Keratinocyte (primary cell): ENCODE results near the gene FLT3. TPM values are rescaled to one million over a fixed set of nuclear protein-coding genes. Genes with fewer than 3 reads are reported as not detected.
"Not testable (repeated sequence)": the region's sequence is repeated elsewhere in the genome, so short reads cannot be mapped to it uniquely, and the experiment has no call there.

ENCODE experiments used
- DNase-seq: peaks from one replicate; pipeline ENCODE4 v3.0.0-alpha.2; 2011; ENCODE audit warnings: low read depth, missing footprints, low spot score
- FAIRE-seq: peaks from 2 replicates; lab custom pipeline; 2011; peaks lifted over from hg19 to GRCh38; lab: Jason Lieb, UNC
- H2AFZ ChIP-seq: 2 replicates; pipeline ENCODE4 v1.6.0; 2012; ENCODE audit warnings: low read length, control low read depth, inconsistent platforms; ENCODE audit not compliant: control insufficient read depth
- H3K27ac ChIP-seq: 2 replicates; pipeline ENCODE4 v1.5.1; 2011; ENCODE audit warnings: low read length; ENCODE audit not compliant: control insufficient read depth, insufficient read depth
- H3K27me3 ChIP-seq: 3 replicates; pipeline ENCODE4 v1.6.0; 2011; ENCODE audit warnings: low read length; ENCODE audit not compliant: control insufficient read depth, insufficient read depth; ENCODE audit errors: extremely low read depth
- H3K36me3 ChIP-seq, 2 experiments: 2 replicates in 1 of 2; 3 replicates in 1 of 2; pipeline ENCODE4 v1.5.1; 2011; ENCODE audit warnings: low read length in 2 of 2, mild to moderate bottlenecking in 1 of 2; ENCODE audit not compliant: control insufficient read depth in 2 of 2, insufficient read depth in 2 of 2; ENCODE audit errors: extremely low read depth in 1 of 2
- H3K4me1 ChIP-seq: 3 replicates; pipeline ENCODE4 v1.5.1; 2011; ENCODE audit warnings: low read length; ENCODE audit not compliant: control insufficient read depth, insufficient read depth; ENCODE audit errors: extremely low read depth
- H3K4me2 ChIP-seq: 3 replicates; pipeline ENCODE4 v1.6.0; 2011; ENCODE audit warnings: low read depth, low read length; ENCODE audit not compliant: control insufficient read depth, insufficient read depth; ENCODE audit errors: extremely low read depth
- H3K4me3 ChIP-seq, 3 experiments: fragments of 200-600 bp in 1 of 3; sonication (generic) in 1 of 3; 2 replicates in 2 of 3; 3 replicates in 1 of 3; pipeline ENCODE4 v1.5.1; 2011 to 2016; ENCODE audit warnings: low read length in 3 of 3, mild to moderate bottlenecking in 3 of 3, control low read depth in 2 of 3, inconsistent platforms in 1 of 3, low read depth in 1 of 3, mixed read lengths in 1 of 3, mixed run types in 1 of 3, moderate library complexity in 1 of 3; ENCODE audit not compliant: control insufficient read depth in 2 of 3, insufficient read depth in 2 of 3; ENCODE audit errors: extremely low read depth in 1 of 3
- H3K79me2 ChIP-seq: 2 replicates; pipeline ENCODE4 v1.6.0; 2012; ENCODE audit warnings: low read length; ENCODE audit not compliant: control insufficient read depth, insufficient read depth
- H3K9ac ChIP-seq: 3 replicates; pipeline ENCODE4 v1.6.0; 2011; ENCODE audit warnings: low read length; ENCODE audit not compliant: control insufficient read depth, insufficient read depth; ENCODE audit errors: extremely low read depth
- H3K9me1 ChIP-seq: 3 replicates; pipeline ENCODE4 v1.6.0; 2011; ENCODE audit warnings: low read length; ENCODE audit not compliant: control insufficient read depth, insufficient read depth; ENCODE audit errors: extremely low read depth
- H3K9me3 ChIP-seq: 2 replicates; pipeline ENCODE4 v1.5.1; 2012; ENCODE audit warnings: low read depth, low read length; ENCODE audit not compliant: control insufficient read depth
- H4K20me1 ChIP-seq: 3 replicates; pipeline ENCODE4 v1.6.0; 2011; ENCODE audit warnings: low read length; ENCODE audit not compliant: control insufficient read depth, insufficient read depth; ENCODE audit errors: extremely low read depth
- EZH2 ChIP-seq: IDR thresholded peaks from one replicate; pipeline ENCODE4 v1.6.1; 2012; ENCODE audit warnings: inconsistent platforms, mild to moderate bottlenecking, low read length, moderate library complexity
- dilution Hi-C: fragments of 300-500 bp; cut with MboI; formaldehyde crosslinking; loops from one replicate; pipeline ENCODE4 v1.7.0; 2020; ENCODE audit warnings: low sequenced_read_pairs; ENCODE audit not compliant: extremely low pct_ligation_motif_present
- polyA plus RNA-seq, 5 experiments: library from polyadenylated mRNA; depleted of rRNA in 3 of 5; stranded (reverse) in 3 of 5; stranded (forward) in 1 of 5; unstranded in 1 of 5; fragments of >200 nt; gene quantifications; 1 replicate in 1 of 5; 2 replicates in 3 of 5; 3 replicates in 1 of 5; pipeline versions ENCODE4 v1.2.1 to v1.2.3, GENCODE V29; 2011 to 2012; ENCODE audit warnings: missing spikeins in 2 of 5, low read depth in 1 of 5, low replicate concordance in 1 of 5
- TF ChIP-seq, protein P1 (sequence below), 3 experiments: IDR thresholded peaks in 1 of 3; conservative IDR thresholded peaks in 1 of 3; optimal IDR thresholded peaks in 1 of 3; 2 replicates in 2 of 3; 3 replicates in 1 of 3; pipeline versions ENCODE3 to v1.5.1; 2011; ENCODE audit warnings: low read length in 3 of 3, mild to moderate bottlenecking in 3 of 3, moderate library complexity in 2 of 3, control low read depth in 1 of 3, inconsistent platforms in 1 of 3; ENCODE audit not compliant: insufficient read depth in 2 of 3; ENCODE audit errors: extremely low read depth in 1 of 3

Gene FLT3
- polyA plus RNA-seq, 1 donor (not counting 4 experiments of a cell fraction or from before 2014, with no cell fraction given) = not detected

GRCh38 chr13:28089065-28089464 lies 11.3 kb downstream of the FLT3 start:
- no peak for FAIRE-seq
- Histone ChIP-seq H4K20me1 (no peaks in the 10 kb centered on the region), H3K27ac (no peak overlapping the region), H3K4me1 (no peaks in the 10 kb centered on the region), H3K9me1 (no peaks in the 10 kb centered on the region), H3K9me3 (no peaks in the 10 kb centered on the region), H3K36me3 (no peaks in the 10 kb centered on the region), H2AFZ (no peak overlapping the region), H3K4me3 (no peak overlapping the region), H3K79me2 (no peaks in the 10 kb centered on the region), H3K4me2 (no peak overlapping the region), H3K27me3 (no peaks in the 10 kb centered on the region), H3K9ac (no peak overlapping the region)
- no peak for DNase-seq
- dilution Hi-C loops = no loop called here
- TF ChIP-seq, protein P1, sequence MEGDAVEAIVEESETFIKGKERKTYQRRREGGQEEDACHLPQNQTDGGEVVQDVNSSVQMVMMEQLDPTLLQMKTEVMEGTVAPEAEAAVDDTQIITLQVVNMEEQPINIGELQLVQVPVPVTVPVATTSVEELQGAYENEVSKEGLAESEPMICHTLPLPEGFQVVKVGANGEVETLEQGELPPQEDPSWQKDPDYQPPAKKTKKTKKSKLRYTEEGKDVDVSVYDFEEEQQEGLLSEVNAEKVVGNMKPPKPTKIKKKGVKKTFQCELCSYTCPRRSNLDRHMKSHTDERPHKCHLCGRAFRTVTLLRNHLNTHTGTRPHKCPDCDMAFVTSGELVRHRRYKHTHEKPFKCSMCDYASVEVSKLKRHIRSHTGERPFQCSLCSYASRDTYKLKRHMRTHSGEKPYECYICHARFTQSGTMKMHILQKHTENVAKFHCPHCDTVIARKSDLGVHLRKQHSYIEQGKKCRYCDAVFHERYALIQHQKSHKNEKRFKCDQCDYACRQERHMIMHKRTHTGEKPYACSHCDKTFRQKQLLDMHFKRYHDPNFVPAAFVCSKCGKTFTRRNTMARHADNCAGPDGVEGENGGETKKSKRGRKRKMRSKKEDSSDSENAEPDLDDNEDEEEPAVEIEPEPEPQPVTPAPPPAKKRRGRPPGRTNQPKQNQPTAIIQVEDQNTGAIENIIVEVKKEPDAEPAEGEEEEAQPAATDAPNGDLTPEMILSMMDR (optimal IDR thresholded peaks at IDR 0.05 in 1 of 3, IDR thresholded peaks at IDR 0.05 in 1 of 3, conservative IDR thresholded peaks at IDR 0.05 in 1 of 3; ENCODE audit: extremely low read depth in 1 of 3, insufficient read depth in 2 of 3, low read length in 3 of 3) = no peak
- TF ChIP-seq EZH2 = no peak

- H3K4me2 ChIP-seq, H3K9me3 ChIP-seq, FAIRE-seq, H3K27ac ChIP-seq, H4K20me1 ChIP-seq, dilution Hi-C loops, H3K9me1 ChIP-seq, H3K4me1 ChIP-seq, H2AFZ ChIP-seq, H3K36me3 ChIP-seq, H3K27me3 ChIP-seq, H3K9ac ChIP-seq, H3K4me3 ChIP-seq, DNase-seq, H3K79me2 ChIP-seq: not testable (repeated sequence)
Observed at GRCh38 chr13:28077820-28078219, 22.6 kb downstream of the FLT3 start.

DNA sequence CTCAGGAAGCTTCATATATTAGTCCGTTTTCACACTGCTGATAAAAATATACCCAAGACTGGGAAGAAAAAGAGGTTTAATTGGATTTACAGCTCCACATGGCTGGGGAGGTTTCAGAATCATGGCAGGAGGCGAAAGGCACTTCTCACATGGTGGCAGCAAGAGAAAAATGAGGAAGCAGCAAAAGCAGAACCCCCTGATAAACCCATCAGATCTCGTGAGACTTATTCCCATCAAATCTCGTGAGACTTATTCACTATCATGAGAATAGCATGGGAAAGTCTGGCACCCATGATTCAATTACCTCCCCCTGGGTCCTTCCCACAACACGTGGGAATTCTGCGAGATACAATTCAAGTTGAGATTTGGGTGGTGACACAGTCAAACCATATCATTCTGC lies 23.1 kb downstream of the FLT3 start:
- Histone ChIP-seq H3K27me3 (no peaks in the 10 kb centered on the region), H3K4me2 (no peak overlapping the region)
- TF ChIP-seq, protein P1 (optimal IDR thresholded peaks at IDR 0.05 in 1 of 3, IDR thresholded peaks at IDR 0.05 in 1 of 3, conservative IDR thresholded peaks at IDR 0.05 in 1 of 3; ENCODE audit: extremely low read depth in 1 of 3, insufficient read depth in 2 of 3, low read length in 3 of 3) = no peak
- no peak for TF ChIP-seq EZH2

More for the DNA sequence above, 23.1 kb downstream of the FLT3 start:
- Histone ChIP-seq H3K9me1 (no peaks in the 10 kb centered on the region), H3K27ac (no peak overlapping the region), H3K9me3 (no peaks in the 10 kb centered on the region), H3K4me3 (no peak overlapping the region), H3K4me1 (no peaks in the 10 kb centered on the region), H3K79me2 (no peaks in the 10 kb centered on the region), H3K36me3 (no peaks in the 10 kb centered on the region), H2AFZ (no peak overlapping the region), H3K9ac (no peak overlapping the region), H4K20me1 (no peaks in the 10 kb centered on the region)
- dilution Hi-C loops = no loop called here
- FAIRE-seq (no peak), DNase-seq (no peak)
